K562 (cell line): ENCODE results near the gene ADIPOQ. TPM values are rescaled to one million over a fixed set of nuclear protein-coding genes. Genes with fewer than 3 reads are reported as not detected.

Experiments used
- ATAC-seq: fragments of 200-7000 bp; cut with Tn5 transposase; 3 replicates; pipeline ENCODE4 v1.9.1; 2020; ENCODE audit warnings: moderate library complexity
- BruUV-seq: library from RNA; stranded (reverse); fragments of 400-500 nt; replicated peaks from 2 replicates; lab custom pipeline; 2021; lab: Mats Ljungman, UMichigan
- CTCF ChIA-PET: fragments of 300-600 bp; formaldehyde crosslinking; extraction: SDS; loops from one replicate; lab custom pipeline; 2021; ENCODE audit warnings: low intra/inter-chr PET ratio; lab: Yijun Ruan, JAX
- POLR2A ChIA-PET: fragments of 300-600, 350-650 bp; sonication (Branson Sonifier 250); formaldehyde crosslinking; extraction: SDS; loops from one replicate; lab custom pipeline; 2021; ENCODE audit warnings: antibody characterized with exemption, inconsistent platforms; lab: Yijun Ruan, JAX
- DNase-seq, 4 experiments: peaks; one replicate each; pipeline versions ENCODE4 v3.0.0 to v3.0.0-alpha.2; 2011 to 2018; ENCODE audit warnings: low spot score in 3 of 4, mixed read lengths in 3 of 4; ENCODE audit errors: extremely low read depth in 1 of 4
- FAIRE-seq: peaks from 2 replicates; lab custom pipeline; 2011; peaks lifted over from hg19 to GRCh38; lab: Jason Lieb, UNC
- H2AFZ ChIP-seq: 2 replicates; pipeline ENCODE4 v1.6.0; 2011; ENCODE audit warnings: low read depth, low read length, control low read depth, inconsistent platforms
- H3K27ac ChIP-seq: fragments of 200-600 bp; 3 replicates; pipeline ENCODE4 v1.8.0; 2011; ENCODE audit warnings: low read depth, mild to moderate bottlenecking, control low read depth, inconsistent platforms, low read length, moderate library complexity, mixed read lengths; ENCODE audit errors: extremely low read depth
- H3K27me3 ChIP-seq, 2 experiments: fragments of 300-600 bp in 1 of 2; 2 replicates in 1 of 2; 3 replicates in 1 of 2; pipeline versions ENCODE4 v1.6.0 to v1.8.0; 2011; ENCODE audit warnings: inconsistent platforms in 2 of 2, low read length in 2 of 2, mild to moderate bottlenecking in 1 of 2, mixed read lengths in 1 of 2, moderate library complexity in 1 of 2; ENCODE audit not compliant: control insufficient read depth in 2 of 2, insufficient read depth in 2 of 2
- H3K36me3 ChIP-seq: fragments of 300-600 bp; 3 replicates; pipeline ENCODE4 v1.8.0; 2011; ENCODE audit warnings: mild to moderate bottlenecking, low read length, inconsistent platforms; ENCODE audit not compliant: control insufficient read depth, insufficient read depth
- H3K4me1 ChIP-seq, 2 experiments: fragments of 200-600 bp in 1 of 2; replicated peaks in 1 of 2; 2 replicates in 1 of 2; 3 replicates in 1 of 2; pipeline versions ENCODE4 v1.5.1 to v1.8.0; 2011; ENCODE audit warnings: inconsistent platforms in 2 of 2, low read length in 2 of 2, mild to moderate bottlenecking in 1 of 2, mixed read lengths in 1 of 2, moderate library complexity in 1 of 2; ENCODE audit not compliant: control insufficient read depth in 2 of 2, insufficient read depth in 2 of 2
- H3K4me2 ChIP-seq: 2 replicates; pipeline ENCODE4 v1.6.1; 2011; ENCODE audit warnings: low read length, control low read depth, inconsistent platforms, mixed read lengths; ENCODE audit not compliant: insufficient read depth
- H3K4me3 ChIP-seq: fragments of 200-600 bp; sonication (generic), shearing (Covaris generic); 2 replicates; pipeline ENCODE4 v1.5.1; 2016; ENCODE audit warnings: control low read depth, inconsistent platforms
- H3K79me2 ChIP-seq: fragments of 200-600 bp; 3 replicates; pipeline ENCODE4 v1.8.0; 2011; ENCODE audit warnings: low read length, inconsistent platforms; ENCODE audit not compliant: control insufficient read depth, insufficient read depth
- H3K9ac ChIP-seq, 2 experiments: 2 replicates each; pipeline versions ENCODE4 v1.6.0 to v1.6.1; 2011; ENCODE audit warnings: low read depth in 2 of 2, low read length in 2 of 2, control low read depth in 1 of 2, inconsistent platforms in 1 of 2, mild to moderate bottlenecking in 1 of 2, mixed read lengths in 1 of 2; ENCODE audit not compliant: insufficient read depth in 1 of 2
- H3K9me1 ChIP-seq: one replicate; pipeline ENCODE4 v1.6.0; 2011; ENCODE audit warnings: inconsistent platforms, mild to moderate bottlenecking, low read length, moderate library complexity; ENCODE audit not compliant: control insufficient read depth, insufficient read depth
- H3K9me3 ChIP-seq: replicated peaks from 2 replicates; pipeline ENCODE4 v1.5.1; 2011; ENCODE audit warnings: low read depth, low read length, inconsistent platforms; ENCODE audit not compliant: control insufficient read depth, insufficient read depth
- H4K20me1 ChIP-seq: replicated peaks from 2 replicates; pipeline ENCODE4 v1.6.1; 2011; ENCODE audit warnings: low read length, inconsistent platforms, mixed read lengths; ENCODE audit not compliant: control insufficient read depth, insufficient read depth
- FOXJ3 ChIP-seq: sonication (generic); formaldehyde crosslinking; IDR thresholded peaks from 2 replicates; pipeline ENCODE4 v1.4.0; 2020; ENCODE audit warnings: mild to moderate bottlenecking, missing genetic modification reagents
- GTF2F1 ChIP-seq: IDR thresholded peaks from 2 replicates; pipeline ENCODE4 v1.6.1; 2011; ENCODE audit warnings: low read depth, low read length, improper control_type of control experiment
- HCFC1 ChIP-seq: IDR thresholded peaks from 2 replicates; pipeline ENCODE4 v1.6.1; 2012; ENCODE audit warnings: low read depth, low read length, improper control_type of control experiment
- KDM2B ChIP-seq: fragments of 250-450 bp; sonication (Bioruptor Pico); IDR thresholded peaks from 2 replicates; pipeline ENCODE4 v1.8.0; 2021; ENCODE audit warnings: mild to moderate bottlenecking, moderate library complexity
- NCOA6 ChIP-seq: fragments of 450-650 bp; IDR thresholded peaks from 2 replicates; pipeline ENCODE4 v1.6.1; 2017; ENCODE audit warnings: mild to moderate bottlenecking
- POLR3A ChIP-seq: IDR thresholded peaks from 2 replicates; pipeline ENCODE4 v1.6.1; 2011; ENCODE audit warnings: borderline replicate concordance, mild to moderate bottlenecking, moderate library complexity; ENCODE audit not compliant: insufficient read length, insufficient read depth; ENCODE audit errors: extremely low read depth
- RBM25 ChIP-seq: fragments of 200-400 bp; formaldehyde crosslinking; IDR thresholded peaks from 2 replicates; pipeline ENCODE4 v1.6.1; 2018; ENCODE audit warnings: low read length, low read depth, moderate library complexity; ENCODE audit not compliant: severe bottlenecking
- SMARCA4 ChIP-seq: fragments of 450-650 bp; IDR thresholded peaks from 2 replicates; pipeline ENCODE4 v1.6.1; 2016
- SNIP1 ChIP-seq: fragments of 450-650 bp; IDR thresholded peaks from 2 replicates; pipeline ENCODE4 v1.7.1; 2017; ENCODE audit warnings: low read depth, mild to moderate bottlenecking
- ZNF224 ChIP-seq: sonication (generic); formaldehyde crosslinking; IDR thresholded peaks from 2 replicates; pipeline ENCODE4 v1.8.0; 2022; ENCODE audit warnings: mild to moderate bottlenecking, missing genetic modification reagents
- ZNF263 ChIP-seq: sonication (generic); formaldehyde crosslinking; IDR thresholded peaks from 2 replicates; pipeline ENCODE4 v1.8.0; 2022; ENCODE audit warnings: mild to moderate bottlenecking, missing genetic modification reagents, borderline replicate concordance
- ZNF347 ChIP-seq: fragments of 450-650 bp; formaldehyde crosslinking; IDR thresholded peaks from 2 replicates; pipeline ENCODE4 v1.4.0; 2020; ENCODE audit warnings: low read depth, mild to moderate bottlenecking, moderate library complexity
- ZNF707 ChIP-seq: fragments of 250-450 bp; sonication (Bioruptor Pico); conservative IDR thresholded peaks from 2 replicates; pipeline ENCODE4 v1.8.0; 2022; ENCODE audit warnings: inconsistent platforms, mild to moderate bottlenecking, moderate library complexity
- ZNF79 ChIP-seq: fragments of 250-450 bp; sonication (Bioruptor Pico); IDR thresholded peaks from 2 replicates; pipeline ENCODE4 v1.4.0; 2020; ENCODE audit warnings: low read depth, mild to moderate bottlenecking, moderate library complexity
- WGBS: fragments of 100-300 bp; shearing (Covaris generic); methylation state at CpG from one replicate; pipeline ENCODE4 v1.1.6; 2016; ENCODE audit warnings: low coverage, mixed read lengths; ENCODE audit not compliant: insufficient coverage; ENCODE audit errors: missing lambda C conversion rate; 5-methylcytosine and 5-hydroxymethylcytosine counted together
- in situ Hi-C: fragments of 300-500 bp; cut with MboI; formaldehyde crosslinking; loops from 4 replicates; pipeline ENCODE4 v1.15.0; 2018; ENCODE audit warnings: inconsistent platforms, mixed read lengths
- intact Hi-C: fragments of 100-400 bp; cut with micrococcal nuclease; formaldehyde crosslinking; loops from 2 replicates; pipeline ENCODE4 v1.14.2; 2022
- polyA plus RNA-seq, 8 experiments: library from polyadenylated mRNA; depleted of rRNA in 4 of 8; stranded (reverse) in 5 of 8; unstranded in 3 of 8; fragments of >200 nt; fragmentation: Nextera tagmentation in 2 of 8; fragmentation: Illumina TruSeq in 1 of 8; extraction: Ambion mirVana in 2 of 8; extraction: Trizol in 1 of 8; gene quantifications; 2 replicates each; pipeline versions ENCODE4 v1.2.1 to v1.2.3, GENCODE V29; 2011 to 2014; ENCODE audit warnings: inconsistent platforms in 1 of 8, missing spikeins in 1 of 8
- total RNA-seq, 7 experiments: library from RNA; depleted of rRNA in 6 of 7; stranded (reverse); fragments of >200 nt in 6 of 7; fragmentation: Illumina TruSeq in 2 of 7; extraction: Trizol in 2 of 7; gene quantifications; 2 replicates each; pipeline versions ENCODE4 v1.2.1 to v1.2.3, GENCODE V29; 2011 to 2021; ENCODE audit warnings: low replicate concordance in 1 of 7

The ADIPOQ gene
- total and polyA plus RNA-seq, 9 of the 15 experiments (the other 6 are each of a cell fraction or from before 2014, with no cell fraction given): 0.01 to 0.04 (median 0.03) TPM; not detected in 4

DNA sequence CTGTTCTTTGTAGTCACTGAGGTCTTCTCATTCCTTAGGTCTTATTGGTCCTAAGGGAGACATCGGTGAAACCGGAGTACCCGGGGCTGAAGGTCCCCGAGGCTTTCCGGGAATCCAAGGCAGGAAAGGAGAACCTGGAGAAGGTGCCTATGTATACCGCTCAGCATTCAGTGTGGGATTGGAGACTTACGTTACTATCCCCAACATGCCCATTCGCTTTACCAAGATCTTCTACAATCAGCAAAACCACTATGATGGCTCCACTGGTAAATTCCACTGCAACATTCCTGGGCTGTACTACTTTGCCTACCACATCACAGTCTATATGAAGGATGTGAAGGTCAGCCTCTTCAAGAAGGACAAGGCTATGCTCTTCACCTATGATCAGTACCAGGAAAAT, 11.6 kb downstream of the ADIPOQ start:
- H3K4me1 ChIP-seq: no peaks in the 10 kb centered on the region; a peak in 1 of 5 replicates
- intact Hi-C loops (no loop called here), in situ Hi-C loops (no loop called here)

DNA sequence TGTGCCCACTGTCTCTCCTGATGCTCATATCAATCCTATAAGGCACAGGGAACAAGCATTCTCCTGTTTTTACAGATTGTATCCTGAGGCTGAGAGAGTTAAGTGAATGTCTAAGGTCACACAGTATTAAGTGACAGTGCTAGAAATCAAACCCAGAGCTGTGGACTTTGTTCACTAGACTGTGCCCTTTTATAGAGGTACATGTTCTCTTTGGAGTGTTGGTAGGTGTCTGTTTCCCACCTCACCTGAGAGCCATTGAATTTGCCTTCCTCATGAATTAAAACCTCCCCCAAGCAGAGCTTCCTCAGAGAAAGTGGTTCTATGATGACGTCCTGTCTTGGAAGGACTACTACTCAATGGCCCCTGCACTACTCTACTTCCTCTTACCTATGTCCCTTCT, 12.4 kb downstream of the ADIPOQ start:
- 0% methylated on average over 1 of the region's 1 CpG for WGBS
- FAIRE-seq: no peak
- CTCF ChIA-PET: interaction anchor here (0.6 kb wide), 1 partner anchor 19 kb away, joined by 3 read pairs; no protein-coding TSS in a partner anchor
- ATAC-seq: no peak
- intact Hi-C loops: no loop called here
- no peak overlapping the region for H3K9ac ChIP-seq
- no peaks in the 10 kb centered on the region; a peak in 1 of 5 replicates for H3K4me1 ChIP-seq
- in situ Hi-C loops: no loop called here
- no peak overlapping the region for H3K4me3 ChIP-seq
- 0 out of 2 replicates have a peak overlapping the region, but pooled peaks have one; percentile 34 for H2AFZ ChIP-seq
- no peaks in the 10 kb centered on the region for H4K20me1 ChIP-seq
- no peak overlapping the region for H3K27ac ChIP-seq
- H3K4me2 ChIP-seq: no peak overlapping the region
- no peaks in the 10 kb centered on the region for H3K36me3 ChIP-seq
- no peaks in the 10 kb centered on the region for H3K9me1 ChIP-seq
- no peaks in the 10 kb centered on the region for H3K27me3 ChIP-seq
- no peaks in the 10 kb centered on the region for H3K79me2 ChIP-seq
- no TSS peak for BruUV-seq
- POLR2A ChIA-PET: no interaction called here
- DNase-seq: no peak
- H3K9me3 ChIP-seq: 0 out of 2 replicates have a peak, but pooled peaks cover 2% of the 10 kb centered on the region
- TF ChIP-seq ZNF79: 0 out of 2 replicates have a peak, but pooled peaks have one; percentile 32
- TF ChIP-seq NCOA6: no peak
- TF ChIP-seq ZNF224 (CRISPR knock-in tag): no peak
- TF ChIP-seq SMARCA4: no peak
- no peak for TF ChIP-seq RBM25

More for the DNA sequence above, 11.6 kb downstream of the ADIPOQ start:
- no peak for ATAC-seq
- H3K9me3 ChIP-seq: no peaks in the 10 kb centered on the region
- no TSS peak for BruUV-seq
- WGBS: 93% methylated on average over 7 of the region's 8 CpGs
- no peak overlapping the region for H3K27ac ChIP-seq
- H3K27me3 ChIP-seq: no peaks in the 10 kb centered on the region
- no peak overlapping the region for H2AFZ ChIP-seq
- FAIRE-seq: no peak
- ChIA-PET CTCF (no interaction called here), POLR2A (no interaction called here)
- H3K9ac ChIP-seq: no peak overlapping the region
- no peak overlapping the region for H3K4me2 ChIP-seq
- H3K9me1 ChIP-seq: no peaks in the 10 kb centered on the region
- no peaks in the 10 kb centered on the region for H3K36me3 ChIP-seq
- no peaks in the 10 kb centered on the region for H4K20me1 ChIP-seq
- no peak for DNase-seq
- TF ChIP-seq ZNF263 (CRISPR knock-in tag): no peak
- no peak for TF ChIP-seq GTF2F1
- no peak for TF ChIP-seq POLR3A
- no peak for TF ChIP-seq KDM2B (CRISPR knock-in tag)
- TF ChIP-seq SNIP1: no peak
- no peak for TF ChIP-seq FOXJ3 (CRISPR knock-in tag)
- TF ChIP-seq ZNF347: no peak
- TF ChIP-seq ZNF707 (CRISPR knock-in tag): no peak
- no peak for TF ChIP-seq HCFC1
- H3K4me3 ChIP-seq: no peak overlapping the region
- no peaks in the 10 kb centered on the region for H3K79me2 ChIP-seq
